HG02623 (cell line): ENCODE data around the gene DYRK1A.

Experiments
- ATAC-seq: cut with Tn5 transposase; IDR thresholded peaks from one replicate; pipeline ENCODE4 v1.9.1; 2021; ENCODE audit warnings: moderate library complexity; ENCODE audit not compliant: unreplicated experiment

Gene DYRK1A

DNA sequence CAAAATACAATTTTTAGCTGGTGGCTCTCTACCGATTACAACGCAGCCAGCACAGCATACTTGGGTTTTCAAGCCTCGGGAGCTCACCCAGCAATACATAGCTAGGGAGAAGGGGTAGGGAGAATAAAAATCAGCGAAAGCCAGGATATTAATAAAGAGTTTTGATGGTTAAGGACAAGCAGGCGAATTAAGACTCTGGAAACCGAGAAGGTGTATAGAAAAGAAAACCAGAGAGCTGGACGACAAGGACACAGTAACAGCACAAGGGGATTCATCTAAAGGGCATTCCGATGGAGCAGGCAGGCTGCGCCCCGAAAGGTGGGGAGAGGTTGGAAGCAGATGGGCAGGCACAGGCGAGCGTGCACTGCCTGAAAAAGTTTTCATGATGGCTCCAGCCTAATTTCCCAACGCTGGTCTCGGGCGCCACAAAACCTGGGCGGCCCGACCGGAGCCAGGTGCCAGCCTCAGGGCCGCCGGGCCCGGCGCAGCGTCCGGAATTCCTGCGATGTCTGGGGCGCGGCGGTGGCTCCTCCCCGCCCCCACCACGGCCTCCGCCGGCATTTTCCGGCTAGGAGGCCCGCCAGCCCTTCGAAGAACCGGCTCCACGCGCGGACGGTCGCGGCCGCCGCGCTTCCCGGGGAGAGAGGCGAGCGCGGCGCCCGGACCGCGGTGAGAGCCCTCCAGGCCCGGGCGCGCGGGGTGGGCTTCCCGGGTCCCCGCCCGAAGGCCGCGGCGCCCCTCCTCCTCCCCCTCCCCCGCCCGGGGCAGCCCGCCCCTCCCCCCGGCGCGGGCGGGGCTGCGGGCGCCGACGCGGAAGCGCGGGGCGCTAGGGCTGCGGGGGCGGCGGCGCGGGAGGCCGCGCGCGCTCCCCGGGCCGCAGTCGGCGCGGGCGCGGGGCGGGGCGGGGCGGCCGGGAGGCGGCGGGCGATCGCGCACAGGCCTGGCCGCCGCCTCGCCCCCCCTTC is 774 bp upstream of the DYRK1A start:
- ATAC-seq: peak; percentile 22

GRCh38 chr21:37367336-37367702 is 746 bp downstream of the DYRK1A start:
- no peak for ATAC-seq

DNA sequence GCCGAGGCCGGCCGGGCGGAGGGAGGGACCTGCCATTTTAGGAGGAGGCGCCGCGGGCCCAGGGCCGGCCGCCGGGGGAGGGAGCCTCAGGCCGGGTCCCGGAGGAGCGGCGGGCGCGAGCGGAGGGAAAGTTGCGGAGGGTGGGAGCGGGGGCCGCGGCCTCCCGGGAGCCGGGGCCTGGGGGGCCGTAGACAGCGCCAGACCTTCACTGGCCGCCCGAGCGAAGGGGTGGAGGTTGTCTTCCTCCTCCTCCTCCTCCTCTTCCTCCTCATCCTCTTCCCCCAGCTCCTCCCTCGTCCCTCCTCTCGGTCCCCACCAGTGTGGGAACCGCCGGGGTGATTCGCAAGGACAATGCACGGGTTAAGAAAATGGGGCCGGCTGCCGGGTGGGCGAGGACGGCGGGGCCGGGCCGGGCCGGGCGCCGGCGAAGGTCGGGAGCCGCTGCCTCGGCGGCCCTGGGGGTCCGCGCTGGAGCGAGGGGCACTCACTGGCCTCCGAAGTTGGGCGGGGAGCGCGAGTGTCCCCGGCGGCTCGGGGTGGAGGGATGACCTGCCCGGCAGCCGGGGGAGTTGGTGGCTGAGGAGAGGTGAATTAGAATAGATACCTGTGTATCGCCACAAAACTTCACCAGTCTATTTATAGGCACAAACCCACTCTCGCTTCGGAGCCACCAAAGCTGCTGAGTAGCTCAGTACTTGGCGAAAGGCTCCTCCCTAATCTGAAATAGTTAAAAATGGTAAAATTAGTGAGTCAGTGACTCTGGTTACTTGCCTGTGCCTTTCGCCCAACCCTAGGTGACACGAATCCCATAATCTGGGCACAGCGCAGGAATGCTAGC is 1.3 kb downstream of the DYRK1A start:
- ATAC-seq: no peak

DNA sequence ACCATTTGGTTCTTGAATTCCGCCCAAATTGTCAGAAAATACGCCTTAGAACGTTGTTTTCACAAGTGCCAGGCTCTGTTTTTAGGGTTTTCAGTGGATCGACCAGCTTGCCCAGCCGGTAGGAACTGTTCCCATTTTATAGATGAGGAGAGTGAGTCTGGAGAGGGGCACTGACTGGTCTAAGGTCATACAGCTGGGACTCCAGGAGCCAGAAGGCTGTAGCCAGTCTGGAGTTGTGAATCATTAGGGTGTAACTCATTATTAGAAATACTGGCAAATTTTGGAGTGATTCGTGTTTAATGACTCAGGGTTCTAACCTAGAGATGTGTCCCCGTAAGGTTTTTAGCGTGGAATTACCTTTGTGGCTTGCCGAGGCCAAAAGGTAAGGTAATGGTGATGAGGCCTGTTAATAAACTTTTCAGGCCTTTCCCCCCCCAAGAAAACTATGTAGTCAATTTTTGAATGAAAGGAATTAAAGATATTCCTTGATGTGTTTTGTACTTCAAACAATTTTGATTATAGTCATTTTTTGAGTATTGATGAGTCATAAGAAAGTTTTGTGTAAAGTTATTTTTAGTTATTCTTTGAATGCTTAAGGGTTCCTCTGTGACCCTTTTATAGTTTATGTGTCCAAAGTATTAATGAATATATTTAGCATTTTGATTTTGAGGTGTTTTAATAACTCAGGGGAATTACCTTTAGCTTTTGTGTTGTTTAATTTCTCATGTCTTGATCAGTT is 2.1 kb downstream of the DYRK1A start:
- no peak for ATAC-seq

GRCh38 chr21:37369307-37369854 is 2.8 kb downstream of the DYRK1A start:
- no peak for ATAC-seq

GRCh38 chr21:37370152-37371040 is 3.8 kb downstream of the DYRK1A start:
- no peak for ATAC-seq

GRCh38 chr21:37371041-37371397 is 4.4 kb downstream of the DYRK1A start:
- no peak for ATAC-seq

GRCh38 chr21:37372127-37372731 is 5.7 kb downstream of the DYRK1A start:
- ATAC-seq: no peak

DNA sequence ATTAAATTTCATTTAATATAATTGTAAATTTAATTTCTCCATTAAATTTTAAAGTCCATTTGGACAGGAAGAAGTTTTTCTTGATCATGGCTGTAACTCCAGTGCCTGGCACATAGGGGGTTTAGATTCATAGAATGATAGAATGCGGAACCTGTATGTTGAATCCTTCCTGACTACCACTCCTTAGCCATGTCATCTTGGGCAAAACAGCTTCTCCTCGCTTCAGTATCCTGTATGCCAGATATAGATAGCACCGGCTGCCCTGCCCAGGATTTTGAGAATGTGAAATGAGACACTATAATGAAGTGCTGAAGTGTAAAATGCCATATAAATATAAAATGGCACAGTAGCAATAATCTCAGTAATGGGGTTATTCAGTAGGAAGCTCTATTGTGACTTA is 6.4 kb downstream of the DYRK1A start:
- ATAC-seq: no peak

GRCh38 chr21:37373539-37373938 is 7.0 kb downstream of the DYRK1A start:
- no peak for ATAC-seq

DNA sequence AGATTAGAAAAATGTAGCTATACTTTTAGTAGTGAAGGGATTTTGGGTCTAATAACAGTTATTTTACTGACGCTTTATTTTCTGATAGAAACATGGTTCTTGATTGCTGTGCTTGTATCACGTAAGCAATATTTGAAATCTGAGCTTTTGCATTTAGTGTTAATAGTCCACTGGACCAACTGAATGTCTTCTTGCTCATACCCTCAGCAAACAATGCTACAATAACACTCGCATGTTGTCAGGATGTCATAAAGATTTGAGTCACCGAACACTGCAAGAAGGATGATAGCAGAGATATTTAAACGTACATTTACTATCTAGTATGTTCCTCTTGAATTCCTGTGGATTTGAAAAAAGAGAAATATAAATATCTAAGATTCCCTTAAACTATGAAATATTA is 7.5 kb downstream of the DYRK1A start:
- ATAC-seq: no peak

DNA sequence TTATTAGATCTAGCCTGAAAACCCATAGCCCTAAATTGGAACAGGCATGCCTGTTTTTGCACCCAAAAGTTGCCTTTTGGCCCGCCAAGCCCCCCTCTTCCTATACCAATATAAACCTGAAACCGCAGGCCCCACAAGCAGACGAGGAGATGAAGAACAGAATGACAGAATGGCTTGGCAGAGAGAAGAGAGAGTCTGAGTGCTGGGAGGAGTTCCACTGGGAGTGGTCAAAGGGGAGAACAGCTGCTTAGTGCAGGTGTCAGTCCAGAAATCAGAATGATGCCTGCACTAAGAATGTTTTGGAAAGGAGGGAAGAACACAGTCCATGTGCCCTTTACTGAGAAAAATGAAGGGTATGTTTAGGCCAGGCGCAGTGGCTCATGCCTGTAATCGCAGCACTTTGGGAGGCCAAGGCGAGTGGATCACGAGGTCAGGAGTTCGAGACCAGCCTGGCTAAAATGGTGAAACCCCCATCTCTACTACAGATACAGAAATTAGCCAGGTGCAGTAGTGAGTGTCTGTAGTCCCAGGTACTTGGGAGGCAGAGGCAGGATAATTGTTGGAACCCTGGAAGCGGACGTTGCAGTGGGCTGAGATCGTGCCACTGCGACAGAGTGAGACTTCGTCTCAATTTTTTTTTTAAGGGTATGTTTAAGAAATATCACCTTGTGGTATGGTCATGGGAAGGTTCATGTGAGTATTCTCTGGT is 9.4 kb downstream of the DYRK1A start:
- no peak for ATAC-seq

GRCh38 chr21:37378700-37379139 is 12.1 kb downstream of the DYRK1A start:
- no peak for ATAC-seq

DNA sequence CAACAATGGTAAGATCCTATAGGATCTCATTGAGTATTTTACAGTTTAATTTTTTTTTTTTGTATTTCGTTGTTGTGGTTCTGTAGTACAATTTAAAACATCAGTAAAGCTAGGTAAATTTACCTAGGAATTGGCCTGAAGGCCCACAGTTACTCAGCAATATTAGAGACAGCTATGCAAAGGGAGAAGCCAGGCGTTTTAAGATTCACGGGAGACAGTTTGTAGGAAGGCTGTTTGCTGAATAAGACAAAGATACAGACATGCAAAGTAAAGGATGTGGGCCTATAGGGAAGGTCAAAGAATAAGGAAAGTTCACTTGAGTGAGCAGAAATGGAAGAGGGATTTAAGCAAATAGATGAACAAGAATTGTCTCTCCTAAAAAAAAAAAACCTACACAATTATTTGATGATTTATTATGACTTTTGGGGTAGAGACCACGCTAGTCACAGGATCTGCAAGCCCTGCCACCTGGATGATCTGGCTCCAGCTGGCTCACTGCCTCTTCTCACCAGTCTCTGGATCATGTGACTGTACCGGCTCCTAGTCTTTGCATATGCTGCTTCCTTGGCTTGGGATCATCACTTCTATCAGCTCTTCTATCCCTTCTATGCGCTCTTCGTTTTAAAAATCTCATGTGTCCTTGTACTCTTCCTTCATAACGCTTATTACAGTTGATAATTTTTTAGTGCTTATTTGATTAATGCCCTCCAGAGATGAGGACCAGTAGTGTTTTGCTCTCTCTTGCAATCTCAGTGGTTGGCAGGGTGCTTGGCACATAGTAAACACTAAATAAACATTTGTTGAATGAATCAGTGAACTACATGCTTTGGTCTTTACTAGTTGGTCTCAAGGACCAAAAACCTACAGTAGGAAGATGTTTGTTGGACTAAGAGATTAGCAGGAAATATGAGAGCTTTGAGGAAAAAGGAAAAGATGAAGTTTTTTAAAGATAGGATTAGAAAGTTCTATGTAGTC is 14.1 kb downstream of the DYRK1A start:
- no peak for ATAC-seq

DNA sequence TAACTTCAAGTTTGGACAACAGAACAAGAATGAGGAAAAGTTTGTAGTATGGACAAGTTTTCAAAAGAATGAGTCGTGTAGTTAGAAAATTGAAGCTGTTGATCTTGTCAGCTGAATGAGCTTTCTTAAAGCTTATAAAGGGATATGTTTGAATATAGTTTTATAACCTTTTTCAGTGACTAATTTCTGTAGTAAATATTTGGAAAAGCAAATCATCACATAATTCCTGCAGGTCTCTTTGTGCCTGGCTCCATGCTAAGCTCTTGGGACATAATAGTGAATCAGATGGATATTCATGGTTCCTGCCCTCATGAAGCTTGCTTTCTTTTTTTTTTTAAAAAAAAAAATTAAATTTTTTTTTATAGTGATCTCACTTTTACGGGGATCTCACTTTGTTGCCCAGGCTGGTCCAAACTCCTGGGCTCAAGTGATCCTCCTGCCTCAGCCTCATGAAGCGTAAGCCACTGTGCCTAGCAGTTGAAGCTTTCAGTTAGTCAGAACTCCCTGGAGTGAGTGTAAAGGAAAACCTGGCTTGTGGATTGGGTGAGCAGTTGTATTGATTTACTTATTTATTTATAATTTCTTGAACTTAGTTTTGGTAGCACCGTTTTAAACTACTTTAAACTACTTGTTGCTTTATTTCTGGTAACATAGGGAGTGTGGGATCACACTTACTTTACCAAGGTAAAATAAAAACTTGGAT is 15.5 kb downstream of the DYRK1A start:
- ATAC-seq: no peak

- no peak for ATAC-seq
Measured at GRCh38 chr21:37383086-37383485, 16.5 kb downstream of the DYRK1A start.

GRCh38 chr21:37383784-37384311 is 17.3 kb downstream of the DYRK1A start:
- no peak for ATAC-seq
